C4-2B (cell line): Measurements from ENCODE around the gene NDRG3.

Experiments used
- CTCF ChIP-seq: fragments of 450-650 bp; conservative IDR thresholded peaks from 2 replicates; pipeline ENCODE4 v1.5.1; 2017; ENCODE audit warnings: mild to moderate bottlenecking
- ZFX ChIP-seq: fragments of 450-650 bp; IDR thresholded peaks from 2 replicates; pipeline ENCODE4 v1.6.1; 2017

GRCh38 chr20:36687850-36688249, 58.0 kb downstream of the NDRG3 start:
- TF ChIP-seq CTCF (no peak), ZFX (no peak)
